Fibroblast of peridontal ligament (primary cell): ENCODE measurements around the gene ZNF559.

Experiments
- DNase-seq: peaks from one replicate; pipeline ENCODE4 v3.0.0-alpha.2; 2010; ENCODE audit errors: extremely low read depth

Gene ZNF559

DNA sequence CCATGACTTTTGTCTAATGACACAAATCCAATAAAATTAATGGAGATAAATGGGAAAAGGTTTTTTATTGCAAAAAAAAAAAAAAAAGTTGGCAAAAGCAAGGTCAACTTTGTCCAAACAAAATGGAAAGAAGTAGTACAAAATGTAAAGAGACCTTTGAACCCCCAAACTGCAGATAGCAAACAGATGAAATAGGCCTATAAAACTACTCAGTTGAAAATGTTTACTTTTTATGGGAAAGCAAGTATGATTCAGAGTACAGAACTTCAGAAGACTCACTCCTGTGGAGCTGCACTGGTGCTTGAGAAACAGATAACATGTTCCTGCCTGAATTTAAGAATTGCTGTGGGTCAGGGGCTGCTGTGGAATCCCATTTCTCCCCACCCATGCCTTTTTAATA, 29.0 kb downstream of the ZNF559 start:
- no peak for DNase-seq

DNA sequence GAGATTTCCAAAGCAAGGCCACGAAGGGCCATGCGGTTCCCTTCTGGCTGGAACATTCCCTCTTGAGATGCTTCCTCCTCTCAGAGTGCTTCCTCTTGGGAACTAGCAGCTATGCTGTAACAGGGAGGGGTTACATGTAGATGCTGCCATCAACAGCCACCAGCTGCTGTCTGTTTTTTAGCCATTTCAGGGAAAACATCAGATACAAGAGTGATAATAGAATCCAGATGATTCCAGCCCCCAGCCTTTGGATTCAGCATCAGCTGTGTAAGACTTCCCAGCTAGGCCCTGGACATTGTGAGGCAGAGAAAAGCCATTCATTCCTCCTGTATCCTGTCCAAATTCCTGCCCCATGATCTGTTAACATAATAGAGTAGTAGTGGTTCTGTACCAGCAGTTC, 30.7 kb downstream of the ZNF559 start:
- DNase-seq, result peak; percentile 40

DNA sequence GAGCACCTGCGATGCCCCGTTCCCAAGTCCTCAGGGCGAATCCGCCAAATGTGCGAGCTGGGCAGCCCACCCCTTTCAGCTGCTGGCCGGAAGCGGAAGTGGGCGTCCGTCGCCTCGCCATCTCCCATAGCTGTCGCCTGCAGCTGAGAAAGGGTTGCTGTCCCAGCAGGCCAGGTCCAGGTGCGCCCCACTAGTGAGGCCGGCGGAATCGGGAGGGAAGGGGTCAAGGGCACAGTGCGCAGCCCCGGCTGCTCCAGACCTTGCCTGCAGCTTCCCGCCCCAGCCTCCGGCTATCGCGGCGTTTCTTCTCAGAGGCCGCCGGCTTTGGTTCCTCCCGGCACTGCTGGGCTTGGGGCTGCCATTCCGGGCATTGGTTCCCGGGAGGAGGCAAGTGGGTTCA, 38.9 kb downstream of the ZNF559 start, which contains the start of gene ZNF177:
ZNF177 (plus strand) TSS at position 109 of the 400 bp plus-strand sequence. CDS start 15,299 bp downstream, outside the sequence.
- DNase-seq, result peak; percentile 5

DNA sequence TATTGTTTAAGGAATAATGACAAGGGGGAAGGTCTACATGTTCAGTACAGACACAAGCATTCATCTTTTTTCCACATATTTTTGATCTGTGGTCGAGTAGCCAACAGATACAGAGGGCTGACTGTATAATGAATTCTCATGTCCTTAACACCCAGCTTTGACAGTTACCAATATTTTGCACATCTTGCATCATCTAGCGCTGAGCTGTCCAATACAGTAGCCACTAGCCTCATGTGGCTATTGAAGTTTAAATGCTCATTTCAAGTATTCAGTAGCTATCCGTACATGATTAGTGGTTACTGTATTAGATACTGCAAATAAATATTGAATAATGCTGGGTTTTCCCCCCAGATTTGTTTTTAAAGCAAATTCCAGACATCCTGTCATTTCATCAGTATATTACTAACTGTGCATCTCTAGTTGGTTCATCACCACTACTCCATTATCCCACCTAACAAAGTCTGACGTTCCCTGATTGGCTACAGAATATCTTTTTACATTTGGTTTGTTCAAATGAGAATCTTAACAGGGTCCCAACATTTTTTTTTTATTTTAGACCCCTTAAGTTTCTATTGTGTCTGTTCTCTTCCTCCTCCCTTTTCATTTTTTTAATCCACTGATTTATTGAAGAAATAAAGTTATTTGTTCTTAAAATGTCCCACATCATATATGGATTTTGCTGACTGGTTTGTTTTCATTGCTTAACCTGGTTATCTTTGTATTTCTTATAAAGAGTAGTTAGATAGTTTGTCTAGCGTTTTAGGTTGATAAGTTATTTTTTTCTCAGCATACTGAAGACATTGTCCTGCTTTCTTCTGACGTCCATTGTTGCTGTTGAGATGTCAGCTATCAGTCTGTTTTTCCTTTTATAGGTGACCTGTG, 47.0 kb downstream of the ZNF559 start:
- no peak for DNase-seq

DNA sequence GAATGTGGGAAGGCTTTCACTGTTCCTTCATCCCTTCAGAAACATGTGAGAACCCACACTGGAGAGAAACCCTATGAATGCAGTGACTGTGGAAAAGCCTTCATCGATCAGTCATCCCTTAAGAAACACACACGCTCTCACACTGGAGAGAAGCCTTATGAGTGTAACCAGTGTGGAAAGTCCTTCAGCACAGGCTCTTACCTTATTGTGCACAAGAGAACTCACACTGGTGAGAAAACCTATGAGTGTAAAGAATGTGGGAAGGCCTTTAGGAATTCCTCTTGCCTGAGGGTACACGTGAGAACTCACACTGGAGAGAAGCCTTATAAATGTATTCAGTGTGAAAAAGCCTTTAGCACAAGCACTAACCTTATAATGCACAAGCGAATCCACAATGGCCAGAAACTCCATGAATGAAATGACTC, 57.4 kb downstream of the ZNF559 start:
- DNase-seq, result no peak
